Progenitor cell of endocrine pancreas (in vitro differentiated cells): ENCODE results near the gene CLASP1. TPM values are rescaled to one million over a fixed set of nuclear protein-coding genes. Genes with fewer than 3 reads are reported as not detected.

Experiments
- DNase-seq: peaks from one replicate; pipeline ENCODE4 v3.0.0; 2021; ENCODE audit warnings: low spot score; ENCODE audit not compliant: unreplicated experiment
- H3K27ac Mint-ChIP-seq: 2 replicates; pipeline ENCODE4 v1.8.0; 2021; ENCODE audit warnings: mild to moderate bottlenecking, moderate library complexity, mixed read lengths
- H3K27me3 Mint-ChIP-seq: 2 replicates; pipeline ENCODE4 v1.8.0; 2021; ENCODE audit warnings: mixed read lengths
- H3K36me3 Mint-ChIP-seq: 2 replicates; pipeline ENCODE4 v1.8.0; 2022; ENCODE audit warnings: mixed read lengths; ENCODE audit not compliant: insufficient read depth
- H3K4me1 Mint-ChIP-seq: 2 replicates; pipeline ENCODE4 v1.8.0; 2021; ENCODE audit warnings: low read depth, mixed read lengths
- H3K4me3 Mint-ChIP-seq: 2 replicates; pipeline ENCODE4 v1.8.0; 2021; ENCODE audit warnings: low read depth, mild to moderate bottlenecking, moderate library complexity, mixed read lengths
- H3K9me3 Mint-ChIP-seq: 2 replicates; pipeline ENCODE4 v1.8.0; 2021; ENCODE audit warnings: low read depth, mixed read lengths
- total RNA-seq: library from RNA; stranded (reverse); gene quantifications from 2 replicates; pipeline ENCODE4 v1.2.1, GENCODE V29; 2021
- TF ChIP-seq, protein P1 (sequence below): fragments of 200-600 bp; sonication (generic); IDR thresholded peaks from one replicate; pipeline ENCODE4 v1.5.0; 2021; ENCODE audit warnings: antibody characterized with exemption, mild to moderate bottlenecking; ENCODE audit not compliant: unreplicated experiment

CLASP1 gene
- total RNA-seq, 1 donor from 2014 or later = 102 TPM

DNA sequence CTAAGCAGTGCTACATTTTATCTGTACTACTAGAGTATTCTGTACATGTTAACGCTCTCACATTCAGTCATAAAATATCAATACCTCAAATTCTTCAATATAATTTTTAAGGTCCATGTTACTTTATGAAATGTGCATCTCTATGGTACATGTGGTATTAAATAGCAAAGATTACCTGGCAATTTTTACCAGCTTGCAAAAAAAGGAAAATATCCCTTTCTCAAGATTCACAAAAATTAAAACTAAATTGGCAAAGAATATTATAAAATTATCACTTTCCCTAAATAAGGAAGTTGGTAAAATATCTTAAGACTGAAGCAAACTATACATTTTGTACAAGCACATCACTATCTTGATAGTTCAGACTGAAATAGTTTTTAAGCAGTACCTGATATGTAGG, 233.5 kb downstream of the CLASP1 start:
- no peak overlapping the region for H3K4me3 Mint-ChIP-seq
- peaks cover 7% of the 10 kb centered on the region for H3K36me3 Mint-ChIP-seq
- H3K27ac Mint-ChIP-seq = no peak overlapping the region
- TF ChIP-seq, protein P1, sequence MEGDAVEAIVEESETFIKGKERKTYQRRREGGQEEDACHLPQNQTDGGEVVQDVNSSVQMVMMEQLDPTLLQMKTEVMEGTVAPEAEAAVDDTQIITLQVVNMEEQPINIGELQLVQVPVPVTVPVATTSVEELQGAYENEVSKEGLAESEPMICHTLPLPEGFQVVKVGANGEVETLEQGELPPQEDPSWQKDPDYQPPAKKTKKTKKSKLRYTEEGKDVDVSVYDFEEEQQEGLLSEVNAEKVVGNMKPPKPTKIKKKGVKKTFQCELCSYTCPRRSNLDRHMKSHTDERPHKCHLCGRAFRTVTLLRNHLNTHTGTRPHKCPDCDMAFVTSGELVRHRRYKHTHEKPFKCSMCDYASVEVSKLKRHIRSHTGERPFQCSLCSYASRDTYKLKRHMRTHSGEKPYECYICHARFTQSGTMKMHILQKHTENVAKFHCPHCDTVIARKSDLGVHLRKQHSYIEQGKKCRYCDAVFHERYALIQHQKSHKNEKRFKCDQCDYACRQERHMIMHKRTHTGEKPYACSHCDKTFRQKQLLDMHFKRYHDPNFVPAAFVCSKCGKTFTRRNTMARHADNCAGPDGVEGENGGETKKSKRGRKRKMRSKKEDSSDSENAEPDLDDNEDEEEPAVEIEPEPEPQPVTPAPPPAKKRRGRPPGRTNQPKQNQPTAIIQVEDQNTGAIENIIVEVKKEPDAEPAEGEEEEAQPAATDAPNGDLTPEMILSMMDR = no peak
- peaks cover 19% of the 10 kb centered on the region for H3K4me1 Mint-ChIP-seq
- DNase-seq = no peak
- no peaks in the 10 kb centered on the region for H3K27me3 Mint-ChIP-seq
- no peaks in the 10 kb centered on the region for H3K9me3 Mint-ChIP-seq

DNA sequence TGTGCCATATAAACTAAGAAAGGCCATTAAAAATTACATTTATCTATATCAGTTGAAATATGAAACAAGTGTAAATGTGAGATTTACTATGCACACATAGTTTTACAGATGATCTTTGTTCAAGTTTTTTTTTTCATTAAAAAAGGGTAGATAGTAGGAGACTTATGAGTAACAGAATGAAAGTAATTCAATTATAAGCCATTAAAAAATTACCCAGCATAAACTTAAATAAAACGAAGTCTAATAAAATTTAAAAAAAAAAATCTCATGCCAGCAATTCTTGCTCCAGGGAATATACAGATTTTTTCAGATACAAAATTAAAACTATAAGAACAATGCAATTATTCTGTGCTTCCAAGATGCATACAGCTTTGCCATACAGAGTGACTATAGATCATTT, 236.9 kb downstream of the CLASP1 start:
- peaks cover 10% of the 10 kb centered on the region for H3K36me3 Mint-ChIP-seq

DNA sequence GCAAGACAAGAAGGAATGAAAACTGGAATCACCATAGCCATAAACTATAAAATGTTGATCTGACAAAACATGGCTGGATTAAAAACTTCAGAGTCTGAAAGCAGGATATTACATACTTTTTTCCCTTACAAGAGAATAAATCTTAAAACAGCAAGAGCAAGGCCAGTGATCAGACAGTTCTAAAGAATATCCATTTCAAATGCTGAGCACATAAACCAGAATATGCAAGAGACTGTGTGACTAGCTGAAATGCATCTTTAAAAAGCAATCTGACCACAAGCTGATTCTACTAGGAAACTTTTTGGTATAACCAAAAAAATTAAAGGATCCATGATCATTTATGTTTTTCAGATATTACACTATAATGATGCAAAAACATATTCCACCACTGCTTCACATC, 239.3 kb downstream of the CLASP1 start:
- no peaks in the 10 kb centered on the region for H3K9me3 Mint-ChIP-seq
- TF ChIP-seq, protein P1 = no peak
- peaks cover 5% of the 10 kb centered on the region for H3K4me1 Mint-ChIP-seq
- peaks cover 12% of the 10 kb centered on the region for H3K36me3 Mint-ChIP-seq
- no peaks in the 10 kb centered on the region for H3K27me3 Mint-ChIP-seq
- H3K27ac Mint-ChIP-seq = peak overlapping the region; percentile 60
- H3K4me3 Mint-ChIP-seq = no peak overlapping the region
- no peak for DNase-seq

More for the DNA sequence above, 236.9 kb downstream of the CLASP1 start:
- no peak overlapping the region for H3K27ac Mint-ChIP-seq
- no peaks in the 10 kb centered on the region for H3K27me3 Mint-ChIP-seq
- no peak overlapping the region for H3K4me3 Mint-ChIP-seq
- DNase-seq = no peak
- no peaks in the 10 kb centered on the region for H3K9me3 Mint-ChIP-seq
- TF ChIP-seq, protein P1 = no peak
- peaks cover 5% of the 10 kb centered on the region for H3K4me1 Mint-ChIP-seq

DNA sequence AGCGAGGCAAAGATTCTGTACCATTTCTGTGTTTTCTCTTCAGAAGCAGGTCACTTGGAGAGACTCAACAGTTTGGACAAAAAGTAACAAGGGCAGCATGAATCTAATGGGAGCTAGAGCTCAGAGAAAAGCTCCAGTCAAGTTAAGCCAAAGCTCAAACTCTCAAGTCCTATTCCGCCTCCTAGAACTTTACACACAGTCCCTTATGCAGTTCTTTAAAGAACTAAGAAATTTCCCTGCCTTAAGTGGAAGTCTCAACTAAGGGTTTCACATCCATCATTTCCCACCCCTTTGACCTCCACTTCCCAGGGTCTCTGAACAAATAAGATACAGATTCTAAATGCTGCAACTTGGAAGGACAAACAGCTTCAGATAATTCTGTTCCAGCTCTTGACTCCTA, 239.9 kb downstream of the CLASP1 start:
- Mint-ChIP-seq H3K36me3 (peaks cover 13% of the 10 kb centered on the region), H3K27me3 (no peaks in the 10 kb centered on the region), H3K27ac (peak overlapping the region; percentile 60), H3K4me1 (peaks cover 5% of the 10 kb centered on the region), H3K4me3 (no peak overlapping the region), H3K9me3 (no peaks in the 10 kb centered on the region)
- TF ChIP-seq, protein P1 = no peak
- no peak for DNase-seq

DNA sequence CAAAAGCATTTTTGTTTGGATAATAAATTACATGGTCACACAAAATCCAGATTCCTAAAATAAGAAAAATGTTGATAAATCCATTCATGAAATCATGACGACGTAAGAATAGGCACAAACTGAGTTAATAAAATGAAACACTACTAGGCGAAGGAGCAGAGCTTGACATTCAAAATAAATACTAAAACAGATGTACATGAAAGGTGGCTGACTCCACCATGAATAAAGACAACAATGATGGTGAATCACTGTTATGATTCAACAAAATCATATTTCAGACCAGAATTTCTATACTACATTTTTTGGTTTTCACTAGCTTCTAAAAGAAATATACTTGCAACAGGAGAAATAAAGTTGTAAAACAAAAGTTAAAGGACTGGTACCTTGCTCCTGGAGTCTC, 240.6 kb downstream of the CLASP1 start:
- H3K4me1 Mint-ChIP-seq = peaks cover 5% of the 10 kb centered on the region
- H3K27me3 Mint-ChIP-seq = no peaks in the 10 kb centered on the region
- H3K9me3 Mint-ChIP-seq = no peaks in the 10 kb centered on the region
- no peak for DNase-seq
- no peak overlapping the region for H3K4me3 Mint-ChIP-seq
- no peak overlapping the region for H3K27ac Mint-ChIP-seq
- TF ChIP-seq, protein P1 = no peak
- peaks cover 16% of the 10 kb centered on the region for H3K36me3 Mint-ChIP-seq
